Measurements from ENCODE around the gene NME1. TPM values are rescaled to one million over a fixed set of nuclear protein-coding genes. Genes with fewer than 3 reads are reported as not detected.
"Not testable (repeated sequence)": the region's sequence is repeated elsewhere in the genome, so short reads cannot be mapped to it uniquely, and the experiment has no call there.

NME1 gene
- polyA plus RNA-seq, 1 donor = 45.9 TPM

- no peak for DNase-seq (ENCODE audit: low read depth)
These were observed 8.9 kb upstream of the NME1 start for GRCh38 chr17:51144266-51145022.

- DNase-seq (ENCODE audit: low read depth) = no peak
These were observed 5.7 kb upstream of the NME1 start for GRCh38 chr17:51147650-51148049.

GRCh38 chr17:51149163-51149562 lies 4.2 kb upstream of the NME1 start:
- DNase-seq (ENCODE audit: low read depth) = no peak

- no peak for DNase-seq (ENCODE audit: low read depth)
These were observed 2.4 kb upstream of the NME1 start for GRCh38 chr17:51150932-51151331.

DNA sequence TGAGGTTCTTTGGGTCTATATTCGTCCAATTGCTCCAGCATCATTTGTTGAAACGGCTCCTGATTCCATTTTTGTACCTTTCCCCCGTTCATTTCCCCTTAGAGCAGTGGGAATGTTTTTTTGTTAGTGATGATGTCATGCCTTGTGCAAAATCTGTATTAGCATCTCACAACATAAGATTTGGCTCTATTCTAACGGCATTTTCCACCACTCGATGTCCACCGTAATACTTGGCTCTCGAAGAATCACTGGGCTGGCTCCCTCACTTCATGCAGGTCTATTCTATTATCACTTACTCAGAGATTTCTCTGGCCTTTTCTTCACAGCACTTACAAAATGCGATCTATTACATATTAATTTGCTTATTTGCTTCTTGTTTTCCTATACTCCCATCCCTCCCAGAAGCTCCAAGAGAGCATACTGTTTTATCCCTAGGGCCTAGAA lies 571 bp upstream of the NME1 start:
- DNase-seq (ENCODE audit: low read depth) = peak; percentile 25

- no peak for DNase-seq (ENCODE audit: low read depth)
These were observed 817 bp downstream of the NME1 start for GRCh38 chr17:51154176-51154575.

GRCh38 chr17:51155416-51155815 lies 2.1 kb downstream of the NME1 start:
- DNase-seq (ENCODE audit: low read depth) = no peak

DNA sequence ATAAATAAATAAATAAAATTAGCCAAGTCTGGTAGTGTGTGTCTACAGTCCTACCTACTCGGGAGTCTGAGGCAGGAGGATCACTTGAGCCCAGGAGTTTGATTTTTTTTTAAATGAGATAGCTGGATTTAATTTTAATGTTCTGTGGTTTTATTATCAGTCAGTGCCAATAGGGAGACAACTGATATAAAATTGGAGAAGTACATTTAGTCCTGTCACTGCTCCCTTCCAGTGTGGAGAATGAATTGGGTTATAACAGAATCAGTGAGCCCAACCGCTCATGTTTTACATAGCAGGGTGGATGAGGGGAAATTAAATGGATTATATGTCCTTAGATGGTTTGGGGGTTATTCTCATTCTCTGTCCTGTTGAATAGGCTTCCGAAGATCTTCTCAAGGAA lies 6.2 kb downstream of the NME1 start:
- DNase-seq (ENCODE audit: low read depth) = no peak

- no peak for DNase-seq (ENCODE audit: low read depth)
These were observed 8.2 kb downstream of the NME1 start for GRCh38 chr17:51161541-51161940.

DNA sequence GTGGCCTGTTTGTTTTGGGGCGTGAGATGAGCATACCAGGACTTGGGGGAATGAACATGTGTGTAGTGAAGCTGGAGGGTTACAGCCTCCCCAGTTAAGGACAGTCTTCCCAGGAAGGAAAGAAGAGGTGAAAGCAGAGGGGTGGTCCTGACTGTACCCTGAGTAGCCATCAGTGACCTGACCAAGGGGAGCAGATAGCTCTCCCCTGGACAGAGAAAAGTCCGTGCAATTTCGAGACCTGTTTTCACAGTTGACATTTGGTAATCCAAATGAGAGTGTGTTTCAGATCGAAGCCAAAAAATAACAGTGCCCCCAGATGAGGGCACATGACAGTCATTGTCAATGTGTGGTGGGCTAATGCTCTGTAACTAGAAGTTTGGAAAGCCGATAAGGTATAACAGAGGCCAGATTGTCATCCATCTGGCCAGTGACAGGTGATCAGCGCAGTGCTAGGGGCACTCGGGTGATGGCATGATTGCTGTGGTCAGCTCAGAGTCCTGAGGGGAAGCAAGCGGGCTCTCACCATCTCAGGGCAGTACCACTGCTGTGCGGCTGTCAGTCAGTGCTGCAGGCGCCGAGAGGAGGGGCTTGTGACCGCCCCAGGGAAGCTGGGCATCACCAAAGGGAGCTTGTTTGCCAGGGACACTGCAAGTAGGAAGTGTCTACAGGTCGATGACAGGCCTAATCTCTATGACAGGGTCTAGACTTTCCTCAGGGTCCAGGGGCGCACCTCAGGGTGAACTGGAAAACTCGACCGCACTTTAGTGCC lies 11.7 kb downstream of the NME1 start:
- DNase-seq (ENCODE audit: low read depth) = no peak

- no peak for DNase-seq (ENCODE audit: low read depth)
These were observed 12.4 kb downstream of the NME1 start for GRCh38 chr17:51165680-51166197.

GRCh38 chr17:51166198-51166986 lies 13.0 kb downstream of the NME1 start, which contains the start of gene NME2:
Gene NME2, plus strand, starts transcription at chr17:51166411. Its CDS starts 420 bp downstream, at chr17:51166831.
- peak; percentile 49 for DNase-seq (ENCODE audit: low read depth)

DNA sequence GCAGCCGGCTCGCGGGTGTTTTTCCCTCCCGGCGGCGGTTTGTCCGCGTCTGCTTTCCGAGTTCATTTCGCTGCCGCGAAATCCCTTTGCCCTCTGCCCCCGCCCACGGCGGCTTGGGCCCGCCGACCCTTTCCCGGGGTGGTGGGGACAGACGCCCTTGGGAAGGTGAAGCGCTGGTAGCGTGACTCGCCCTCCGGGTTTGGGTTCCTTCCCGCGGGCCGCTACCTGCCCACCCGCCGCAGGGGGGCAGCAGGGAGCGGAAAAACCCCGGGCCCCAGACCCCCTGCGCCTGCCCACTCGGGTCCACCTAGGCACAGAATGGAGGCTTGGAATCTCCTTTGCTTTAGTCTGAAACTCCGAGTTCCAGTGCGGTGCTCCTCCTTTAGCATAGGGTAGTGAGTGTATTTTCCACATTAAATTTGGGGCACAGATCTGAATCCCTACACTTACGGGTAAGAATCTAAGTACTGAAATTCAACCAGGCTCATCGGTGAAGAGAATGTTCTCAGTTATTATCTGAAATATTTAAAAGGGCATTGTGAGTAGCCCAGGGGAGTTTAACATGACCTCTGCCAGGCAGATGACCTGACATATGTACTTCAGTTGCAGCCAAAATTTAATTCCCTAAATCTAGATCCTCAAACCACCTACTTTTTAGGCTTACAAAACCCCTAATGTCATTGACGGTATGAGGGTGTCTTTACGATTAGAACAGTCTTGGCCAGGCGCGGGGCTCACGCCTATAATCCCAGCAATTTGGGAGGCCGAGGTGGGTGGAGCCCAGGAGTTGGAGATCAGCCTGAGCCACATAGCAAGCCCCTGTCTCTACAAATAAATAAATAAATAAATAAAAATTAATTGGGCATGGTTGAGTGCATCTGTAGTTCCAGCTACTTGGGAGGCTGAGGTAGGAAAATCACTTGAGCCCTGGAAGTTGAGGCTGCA lies 13.9 kb downstream of the NME1 start:
- DNase-seq (ENCODE audit: low read depth) = no peak

GRCh38 chr17:51169340-51169739 lies 16.0 kb downstream of the NME1 start:
- no peak for DNase-seq (ENCODE audit: low read depth)

DNA sequence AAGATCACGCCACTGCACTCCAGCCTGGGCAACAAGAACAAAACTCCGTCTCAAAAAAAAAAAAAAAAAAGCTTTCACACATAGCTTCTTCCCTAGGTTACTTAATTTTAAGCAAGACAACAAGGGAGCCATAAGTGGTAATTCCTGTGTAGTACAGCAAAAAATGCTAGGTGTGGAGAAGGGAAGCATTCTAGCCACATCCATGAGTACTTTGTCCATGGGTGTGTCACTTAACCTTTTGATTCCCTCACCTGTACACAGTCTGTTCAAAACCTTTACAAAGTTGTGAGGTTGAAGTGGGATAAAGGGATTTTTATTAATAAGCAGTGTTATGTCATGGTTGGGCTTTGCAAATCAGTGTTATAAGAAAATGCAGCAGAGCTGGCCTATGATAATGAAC lies 17.4 kb downstream of the NME1 start:
- DNase-seq (ENCODE audit: low read depth) = no peak

- not testable (repeated sequence) for DNase-seq (ENCODE audit: low read depth)
These were observed 18.7 kb downstream of the NME1 start for GRCh38 chr17:51172030-51172429.

DNA sequence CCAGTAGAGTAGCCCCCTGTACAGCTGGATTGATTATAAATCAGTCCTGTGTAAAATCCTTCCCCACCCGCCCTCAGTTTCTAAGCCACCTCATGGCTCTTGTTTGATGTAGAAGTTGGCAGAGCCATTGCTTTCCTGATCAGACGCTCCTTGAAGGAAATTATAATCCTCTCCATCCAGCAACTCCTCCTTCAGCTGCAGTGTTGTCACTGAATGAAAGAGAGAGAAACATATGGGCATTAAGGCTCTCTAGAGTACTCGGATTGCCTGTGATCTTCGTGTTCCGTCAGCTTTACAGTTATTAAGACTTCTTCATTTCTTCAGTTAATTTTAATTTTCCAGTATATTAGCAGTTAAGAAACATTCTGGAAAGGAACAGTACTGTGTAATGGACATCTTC lies 27.1 kb downstream of the NME1 start:
- no peak for DNase-seq (ENCODE audit: low read depth)

DNA sequence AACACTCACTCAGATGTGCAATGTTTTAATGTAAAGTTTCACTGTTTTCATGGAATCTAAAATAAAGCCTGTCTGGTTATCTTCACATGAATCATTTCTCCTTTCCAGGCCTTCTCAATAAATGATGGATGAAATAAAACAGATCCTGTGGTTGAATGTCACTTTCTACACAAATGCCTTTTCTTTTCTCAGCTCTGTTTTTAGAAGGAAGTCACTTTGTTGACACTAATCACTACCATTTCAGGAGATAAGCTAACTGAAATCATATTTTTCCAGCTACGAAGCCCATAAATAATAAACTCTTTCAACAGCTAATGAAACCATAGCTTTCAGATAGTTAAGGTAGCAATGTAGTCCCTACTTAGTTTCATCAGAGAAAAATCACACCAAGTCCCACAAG lies 30.8 kb downstream of the NME1 start:
- DNase-seq (ENCODE audit: low read depth) = no peak

GRCh38 chr17:51185763-51186332 lies 32.5 kb downstream of the NME1 start:
- DNase-seq (ENCODE audit: low read depth) = no peak

DNA sequence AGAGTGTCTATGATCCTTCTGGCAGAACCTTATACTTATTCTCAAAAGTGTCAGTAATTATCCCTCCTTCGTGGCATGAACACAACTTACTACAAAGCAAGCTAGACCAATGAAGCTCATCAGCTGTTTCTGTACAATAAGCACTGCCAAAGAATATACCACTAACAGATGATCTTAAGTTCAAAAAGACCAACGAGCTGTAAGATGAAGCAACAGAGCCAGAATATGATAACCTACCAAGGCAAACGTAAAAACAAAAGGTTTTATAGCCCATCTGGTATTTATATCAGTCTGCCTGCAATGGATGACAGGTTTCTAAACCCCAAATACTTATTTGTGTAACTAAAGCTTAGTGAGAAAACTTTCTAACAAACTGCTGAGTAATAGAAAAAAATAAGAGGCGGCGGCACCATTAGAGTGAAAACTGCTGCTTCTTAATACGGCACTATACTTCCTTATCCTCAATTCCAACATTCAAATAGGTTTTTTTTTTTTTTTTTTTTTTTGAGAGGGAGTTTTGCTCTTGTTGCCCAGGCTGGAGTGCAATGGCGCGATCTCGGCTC lies 35.0 kb downstream of the NME1 start:
- DNase-seq (ENCODE audit: low read depth) = no peak
